Activated naive CD4-positive, alpha-beta T cell treated with Interleukin-2 at 50 U/mL for 16 hours (primary cell): Measurements from ENCODE around the gene KLF15.

Experiments used
- DNase-seq: peaks from one replicate; pipeline ENCODE4 v3.0.0-alpha.2; 2020

KLF15 gene

GRCh38 chr3:126319701-126320295, 37.4 kb downstream of the KLF15 start:
- DNase-seq = no peak

- DNase-seq = no peak
These were observed 39.9 kb downstream of the KLF15 start for GRCh38 chr3:126317029-126317996.

- DNase-seq = no peak
These were observed 40.7 kb downstream of the KLF15 start for GRCh38 chr3:126316501-126316939.

GRCh38 chr3:126316031-126316461, 41.2 kb downstream of the KLF15 start:
- no peak for DNase-seq

- no peak for DNase-seq
These were observed 42.2 kb downstream of the KLF15 start for GRCh38 chr3:126314790-126315658.

- no peak for DNase-seq
These were observed 42.9 kb downstream of the KLF15 start for GRCh38 chr3:126314305-126314789.

- DNase-seq = no peak
These were observed 43.5 kb downstream of the KLF15 start for GRCh38 chr3:126313580-126314304.

- no peak for DNase-seq
These were observed 44.0 kb downstream of the KLF15 start for GRCh38 chr3:126313166-126313565.

- no peak for DNase-seq
These were observed 44.9 kb downstream of the KLF15 start for GRCh38 chr3:126312341-126312740.

- no peak for DNase-seq
These were observed 45.8 kb downstream of the KLF15 start for GRCh38 chr3:126311338-126311978.

- DNase-seq = no peak
These were observed 46.4 kb downstream of the KLF15 start for GRCh38 chr3:126310816-126311215.

- DNase-seq = no peak
These were observed 47.1 kb downstream of the KLF15 start for GRCh38 chr3:126309861-126310655.

GRCh38 chr3:126309165-126309564, 48.0 kb downstream of the KLF15 start:
- DNase-seq = no peak

- DNase-seq = no peak
These were observed 48.6 kb downstream of the KLF15 start for GRCh38 chr3:126308394-126309125.

GRCh38 chr3:126307591-126308393, 49.4 kb downstream of the KLF15 start:
- no peak for DNase-seq

- DNase-seq = no peak
These were observed 50.2 kb downstream of the KLF15 start for GRCh38 chr3:126306888-126307482.

- DNase-seq = no peak
These were observed 50.8 kb downstream of the KLF15 start for GRCh38 chr3:126306397-126306796.

- no peak for DNase-seq
These were observed 51.8 kb downstream of the KLF15 start for GRCh38 chr3:126305427-126305826.

- DNase-seq = no peak
These were observed 52.5 kb downstream of the KLF15 start for GRCh38 chr3:126304704-126305103.
